GM21423 (cell line): Measurements from ENCODE around the gene PLCXD3.

Experiments
- ATAC-seq: cut with Tn5 transposase; IDR thresholded peaks from one replicate; pipeline ENCODE4 v1.9.1; 2021; ENCODE audit warnings: mild to moderate bottlenecking, moderate library complexity; ENCODE audit not compliant: unreplicated experiment

PLCXD3 gene, protein sequence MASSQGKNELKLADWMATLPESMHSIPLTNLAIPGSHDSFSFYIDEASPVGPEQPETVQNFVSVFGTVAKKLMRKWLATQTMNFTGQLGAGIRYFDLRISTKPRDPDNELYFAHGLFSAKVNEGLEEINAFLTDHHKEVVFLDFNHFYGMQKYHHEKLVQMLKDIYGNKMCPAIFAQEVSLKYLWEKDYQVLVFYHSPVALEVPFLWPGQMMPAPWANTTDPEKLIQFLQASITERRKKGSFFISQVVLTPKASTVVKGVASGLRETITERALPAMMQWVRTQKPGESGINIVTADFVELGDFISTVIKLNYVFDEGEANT

DNA sequence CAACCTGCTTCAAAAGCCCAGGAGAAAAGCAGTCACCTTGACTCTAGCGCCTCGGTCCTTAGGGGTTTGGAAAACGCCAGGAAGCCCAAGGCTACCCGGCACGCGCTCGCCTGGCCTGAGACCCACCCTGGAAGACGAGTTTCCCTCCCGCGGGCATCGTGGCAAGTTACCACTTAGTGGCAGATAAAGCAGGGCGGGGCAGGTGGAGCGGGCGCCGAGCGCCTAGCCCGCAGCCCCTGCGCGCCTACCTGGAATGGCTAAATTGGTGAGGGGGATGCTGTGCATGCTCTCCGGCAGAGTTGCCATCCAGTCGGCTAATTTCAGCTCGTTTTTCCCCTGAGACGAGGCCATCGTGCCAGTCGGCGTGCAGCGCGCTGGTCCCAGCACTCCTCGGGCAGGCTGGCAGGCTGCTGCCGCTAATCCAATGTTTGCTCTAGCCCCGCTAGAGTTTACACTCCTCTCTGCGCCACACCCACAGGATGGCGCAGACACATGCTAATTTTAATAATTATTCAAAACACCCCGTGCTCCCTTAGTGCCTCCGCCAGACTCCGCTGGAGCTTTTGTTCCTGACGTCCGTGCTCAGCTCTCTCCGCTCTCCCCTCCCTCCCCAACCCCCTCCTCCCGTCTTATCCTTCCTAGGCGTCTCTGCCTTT, at the start of gene PLCXD3:
TSS of gene PLCXD3 (minus strand) at position 426 of the 656 bp plus-strand sequence. CDS start at position 351, 75 bp downstream.
- ATAC-seq, result no peak

- no peak for ATAC-seq
Observed at GRCh38 chr5:41559184-41559583, 48.8 kb upstream of the PLCXD3 start.

DNA sequence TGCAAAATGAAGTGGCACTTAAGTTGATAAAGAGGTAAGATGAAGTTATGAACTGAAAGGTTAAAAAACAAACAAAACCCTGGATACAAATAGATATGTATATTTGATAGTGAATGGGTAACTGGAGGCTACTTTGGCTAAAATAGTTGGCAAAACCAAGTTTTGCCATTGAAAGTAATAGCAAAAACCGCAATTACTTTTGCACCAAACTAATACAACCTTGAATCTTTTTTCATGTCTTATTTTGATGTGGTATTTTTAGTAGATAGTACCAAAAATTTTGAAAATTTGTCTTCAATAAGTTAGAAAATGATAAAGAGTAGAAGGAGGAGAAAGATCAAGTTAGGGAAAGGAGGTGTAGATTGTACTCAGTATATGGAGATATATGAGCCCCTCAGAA, 47.9 kb upstream of the PLCXD3 start:
- no peak for ATAC-seq

DNA sequence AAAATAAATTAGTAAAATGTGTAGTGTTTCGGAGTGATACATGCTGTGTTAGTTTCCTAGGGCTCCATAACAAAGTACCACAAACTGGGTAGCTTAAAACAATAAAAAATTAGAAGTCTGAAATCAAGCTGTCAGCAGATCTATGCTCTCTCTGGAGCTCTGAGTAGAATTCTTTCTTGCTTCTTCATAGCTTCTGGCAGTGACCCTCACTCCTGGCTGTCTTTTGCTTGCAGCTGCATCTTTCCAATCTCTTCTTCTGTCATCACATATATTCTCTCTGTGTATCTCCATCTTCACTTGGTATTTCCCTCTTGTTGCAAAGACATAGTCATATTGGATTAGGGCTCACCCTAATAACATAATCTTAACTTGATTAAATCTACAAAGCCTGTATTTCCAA, 37.6 kb upstream of the PLCXD3 start:
- no peak for ATAC-seq

DNA sequence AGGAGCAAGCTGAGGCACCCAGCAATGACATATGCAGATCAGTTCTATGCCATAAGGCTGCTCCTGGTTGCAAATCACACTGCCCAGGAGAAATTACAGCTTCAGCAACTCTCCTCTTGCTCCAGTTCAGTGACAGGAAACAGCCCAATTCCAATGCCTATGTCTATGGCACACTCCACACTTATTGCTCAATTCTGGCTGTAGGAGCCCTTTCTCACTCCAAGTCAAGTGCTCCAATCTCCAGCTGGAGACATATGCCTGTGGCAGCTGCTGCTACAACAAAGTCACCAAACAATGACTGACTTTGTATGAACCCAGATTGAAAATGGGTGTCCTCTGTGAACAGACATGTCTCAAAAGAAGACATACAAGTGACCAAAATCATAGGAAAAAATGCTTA, 31.8 kb upstream of the PLCXD3 start:
- no peak for ATAC-seq

GRCh38 chr5:41539454-41539853, 29.1 kb upstream of the PLCXD3 start:
- no peak for ATAC-seq

DNA sequence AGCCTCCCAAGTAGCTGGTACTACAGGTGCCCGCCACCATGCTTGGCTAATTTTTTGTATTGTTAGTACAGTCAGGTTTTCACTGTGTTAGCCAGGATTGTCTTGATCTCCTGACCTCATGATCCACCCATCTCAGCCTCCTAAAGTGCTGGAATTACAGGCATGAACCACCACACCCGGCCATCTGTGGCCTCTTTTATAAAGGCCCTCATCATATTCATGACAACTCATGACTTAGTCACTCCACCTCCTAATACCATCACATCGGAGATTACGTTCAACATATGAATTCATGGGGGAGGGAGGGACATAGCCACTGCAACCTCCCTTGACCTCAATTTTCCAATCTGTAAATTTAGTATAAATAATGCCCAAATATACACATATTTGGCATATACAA, 27.2 kb upstream of the PLCXD3 start:
- no peak for ATAC-seq

- ATAC-seq, result no peak
Observed at GRCh38 chr5:41532485-41532884, 22.1 kb upstream of the PLCXD3 start.

- no peak for ATAC-seq
Observed at GRCh38 chr5:41527201-41527779, 16.9 kb upstream of the PLCXD3 start.

GRCh38 chr5:41526699-41527098, 16.3 kb upstream of the PLCXD3 start:
- no peak for ATAC-seq

DNA sequence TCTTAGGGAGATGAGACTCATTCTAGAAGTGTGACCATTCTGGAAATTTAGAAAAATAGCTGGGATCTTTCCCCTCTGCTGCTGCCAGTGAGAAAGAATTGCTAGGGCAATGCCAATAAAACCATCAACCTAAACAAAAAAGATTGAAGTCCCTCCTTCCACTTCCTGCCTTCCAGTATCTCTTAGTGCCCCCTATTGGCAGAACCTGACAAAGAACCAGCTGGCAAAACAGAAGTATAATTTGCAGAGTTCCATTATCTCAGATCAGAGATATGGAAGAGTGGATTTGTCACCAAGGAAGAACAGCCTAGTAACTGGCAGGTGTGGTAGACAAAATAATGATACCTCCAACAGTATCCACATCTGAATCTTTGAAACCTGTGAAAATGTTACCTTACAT, 13.8 kb upstream of the PLCXD3 start:
- ATAC-seq, result no peak

DNA sequence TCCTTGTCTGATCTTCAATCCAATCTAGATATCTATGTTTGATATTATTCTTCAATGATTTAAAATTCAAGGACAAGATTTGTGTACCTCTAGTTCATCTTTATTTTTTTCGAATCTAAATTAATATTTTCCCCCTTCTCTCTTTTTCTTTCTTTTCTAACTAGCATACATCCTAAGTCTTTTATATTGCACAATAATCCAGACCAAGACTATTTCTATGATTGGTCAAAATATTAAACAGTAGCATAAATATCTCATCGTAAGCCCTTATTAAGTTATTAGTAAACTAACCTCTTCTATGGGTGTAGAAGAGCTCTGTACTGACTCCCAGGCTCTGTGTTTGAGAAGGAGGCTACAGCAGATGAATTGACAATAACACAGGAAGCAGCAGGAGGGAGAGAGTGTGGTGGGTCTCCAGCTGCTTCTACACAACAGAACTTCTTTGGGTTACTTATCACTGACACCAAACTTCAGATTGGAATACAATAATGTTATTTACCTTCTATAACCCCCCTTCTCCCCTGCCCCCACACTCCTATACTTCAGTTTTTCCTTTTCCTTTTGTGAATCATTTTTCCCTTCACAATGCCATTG, 11.9 kb upstream of the PLCXD3 start:
- no peak for ATAC-seq

DNA sequence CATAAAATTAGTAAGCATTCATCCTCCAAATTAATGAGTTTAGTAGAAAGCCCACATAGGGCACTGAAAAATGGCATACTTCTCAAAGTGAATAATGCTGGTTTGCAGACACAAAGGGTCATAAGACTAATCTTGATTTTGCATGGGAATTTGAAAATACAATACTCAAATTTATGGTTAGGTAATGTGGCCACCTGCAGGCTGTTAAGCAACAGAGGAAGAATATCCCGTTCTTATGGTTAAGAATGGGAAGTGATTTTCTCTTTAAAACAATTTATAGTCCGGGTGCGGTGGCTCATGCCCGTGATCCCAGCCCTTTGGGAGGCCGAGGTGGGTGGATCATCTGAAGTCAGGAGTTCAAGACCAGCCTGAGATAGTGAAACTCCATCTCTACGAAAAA, 9.4 kb upstream of the PLCXD3 start:
- ATAC-seq, result no peak

- ATAC-seq, result no peak
Observed at GRCh38 chr5:41517909-41518308, 7.5 kb upstream of the PLCXD3 start.

GRCh38 chr5:41511241-41511640, 840 bp upstream of the PLCXD3 start:
- ATAC-seq, result no peak

DNA sequence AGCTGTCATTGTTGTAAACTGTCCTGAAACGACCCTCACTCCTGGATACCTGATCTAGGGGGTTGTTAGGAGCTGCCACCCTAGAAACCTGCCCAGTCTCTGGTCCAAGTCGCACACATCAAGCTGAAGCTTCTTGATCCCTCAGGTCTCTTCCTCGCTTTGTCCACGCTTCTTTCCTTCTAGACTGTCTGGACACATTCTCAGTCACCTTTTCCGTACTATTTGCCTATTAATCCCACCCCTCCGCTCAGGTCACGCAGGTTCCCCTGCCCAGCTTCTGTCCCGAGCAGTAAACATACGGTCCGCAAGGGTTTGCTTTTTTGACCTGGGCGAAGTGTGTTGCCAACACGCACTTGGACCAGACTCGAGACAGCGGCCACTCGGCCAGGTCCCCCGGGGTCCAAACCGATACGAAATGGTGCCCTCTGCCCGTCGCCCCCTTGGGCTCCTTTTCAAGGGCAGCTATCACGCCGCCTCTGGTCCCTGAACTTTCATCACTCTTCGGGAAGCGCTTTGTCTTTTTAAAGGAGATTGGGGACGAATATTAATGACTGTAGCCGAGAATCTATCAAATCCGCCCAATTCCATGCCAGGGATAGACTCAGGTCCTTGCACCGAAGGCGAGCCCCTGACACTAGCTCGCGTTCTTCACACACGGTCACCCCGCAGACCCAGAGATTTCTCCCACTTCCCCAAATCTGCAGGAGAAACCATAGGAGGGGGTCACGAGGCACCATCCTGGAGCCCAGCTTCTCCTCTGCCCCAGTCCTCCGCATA, 814 bp downstream of the PLCXD3 start:
- ATAC-seq, result no peak

GRCh38 chr5:41508696-41509398, 1.6 kb downstream of the PLCXD3 start:
- ATAC-seq, result no peak

GRCh38 chr5:41508186-41508585, 2.2 kb downstream of the PLCXD3 start:
- ATAC-seq, result no peak

- ATAC-seq, result no peak
Observed at GRCh38 chr5:41507501-41507900, 2.9 kb downstream of the PLCXD3 start.

GRCh38 chr5:41503860-41504259, 6.5 kb downstream of the PLCXD3 start:
- ATAC-seq, result no peak

DNA sequence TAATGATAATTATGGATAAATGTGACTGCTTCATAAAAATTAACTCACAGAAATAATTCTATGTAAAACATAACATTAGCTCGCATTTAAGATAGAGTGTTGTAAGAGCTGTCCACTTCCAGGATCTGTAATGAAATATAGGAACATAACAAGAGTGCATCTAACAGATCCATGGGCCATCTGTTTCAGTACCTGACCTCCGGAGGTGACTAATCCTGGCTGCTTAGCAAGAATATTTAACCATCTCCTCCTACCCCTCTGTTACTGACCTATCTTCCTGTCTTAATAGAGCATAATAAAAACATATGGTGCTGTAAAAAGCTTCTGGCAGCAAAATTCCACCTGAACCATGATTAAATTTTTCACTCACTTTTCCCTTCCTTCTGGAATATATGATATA, 7.1 kb downstream of the PLCXD3 start:
- no peak for ATAC-seq
